ENCODE results near the gene RBM38.

Gene RBM38

DNA sequence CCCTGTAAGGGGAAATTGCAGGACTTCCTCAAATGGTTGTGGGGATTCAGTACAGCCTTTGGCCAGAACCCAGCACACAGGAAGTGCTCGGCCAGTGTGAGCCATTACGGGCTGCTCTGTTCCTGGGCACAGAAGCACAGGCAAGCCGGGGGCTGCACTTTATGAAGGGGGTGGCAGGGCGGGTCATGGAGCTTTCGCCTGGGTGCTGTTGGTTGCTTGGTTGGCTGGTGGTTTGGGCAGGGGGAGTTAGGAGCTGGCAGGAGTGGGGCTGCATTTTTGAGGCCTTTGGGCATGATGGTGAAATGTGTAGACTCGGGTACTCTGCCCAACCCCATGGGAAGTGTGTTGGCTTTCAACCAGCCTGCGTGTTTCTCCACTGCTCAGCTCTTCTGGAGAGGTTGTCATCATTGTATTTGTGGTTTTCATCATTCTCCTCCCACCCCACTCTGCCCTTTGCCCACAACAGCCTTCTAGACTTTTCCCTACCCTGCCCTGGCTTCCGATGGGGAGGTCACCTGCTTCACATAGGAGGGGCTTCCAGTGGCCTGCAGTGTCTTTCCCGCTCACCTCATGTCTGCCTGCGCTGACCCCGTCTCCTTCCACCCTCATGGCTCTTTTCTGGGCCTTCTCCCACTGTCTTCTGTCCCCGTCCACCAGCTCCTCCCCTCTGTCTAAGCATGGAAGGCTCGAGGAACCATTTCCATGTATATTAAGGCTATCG lies 16.1 kb upstream of the RBM38 start:
- DNase-seq = no peak

DNA sequence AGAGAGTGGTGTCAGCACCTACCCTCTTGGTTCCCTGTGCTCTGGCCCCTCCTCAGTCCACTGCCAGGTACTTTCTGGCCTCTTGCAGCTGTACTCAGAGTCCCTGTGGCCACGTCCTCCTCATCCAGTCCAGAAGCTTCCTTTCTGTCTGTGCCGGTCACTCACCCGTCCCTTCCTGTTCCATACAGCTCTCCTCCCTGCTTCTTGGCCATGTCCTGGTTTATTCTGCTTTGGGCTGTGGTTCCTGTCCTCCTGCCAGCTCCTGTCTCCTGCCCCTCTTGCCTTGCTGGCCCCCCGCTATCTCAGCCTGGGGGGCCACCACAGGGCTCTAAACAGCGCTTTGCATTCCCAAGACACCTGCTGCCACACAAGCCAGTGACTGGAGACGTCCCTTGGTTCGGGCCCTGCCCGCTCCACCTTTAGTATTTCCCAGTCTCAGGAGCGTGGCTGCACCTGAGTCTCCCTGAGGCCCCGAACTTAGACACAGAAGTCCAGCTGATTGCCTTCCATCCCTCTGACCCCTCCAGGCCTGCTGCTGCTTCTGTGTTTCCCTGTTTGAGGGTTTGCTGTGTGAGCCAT lies 15.5 kb upstream of the RBM38 start:
- no peak for DNase-seq

DNA sequence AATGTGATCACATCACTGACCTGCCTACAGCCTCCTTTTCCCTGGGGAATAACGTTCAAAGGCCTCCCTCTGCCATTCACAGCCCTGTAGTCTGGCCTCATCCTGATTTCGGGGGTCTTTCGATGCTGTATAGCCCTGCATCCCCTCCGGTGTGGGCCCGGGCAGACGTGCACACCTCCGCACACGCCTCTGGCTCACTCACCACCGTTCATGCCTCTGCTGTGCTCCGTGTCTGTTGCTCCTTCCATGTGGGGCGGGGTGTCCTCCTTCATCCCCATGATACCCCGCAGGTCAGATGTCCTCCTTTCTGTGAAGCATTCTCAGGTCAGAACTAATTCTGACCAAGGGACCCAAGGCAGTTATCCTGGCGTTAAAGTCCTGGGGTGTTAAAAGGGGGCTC lies 13.8 kb upstream of the RBM38 start:
- no peak for DNase-seq

DNA sequence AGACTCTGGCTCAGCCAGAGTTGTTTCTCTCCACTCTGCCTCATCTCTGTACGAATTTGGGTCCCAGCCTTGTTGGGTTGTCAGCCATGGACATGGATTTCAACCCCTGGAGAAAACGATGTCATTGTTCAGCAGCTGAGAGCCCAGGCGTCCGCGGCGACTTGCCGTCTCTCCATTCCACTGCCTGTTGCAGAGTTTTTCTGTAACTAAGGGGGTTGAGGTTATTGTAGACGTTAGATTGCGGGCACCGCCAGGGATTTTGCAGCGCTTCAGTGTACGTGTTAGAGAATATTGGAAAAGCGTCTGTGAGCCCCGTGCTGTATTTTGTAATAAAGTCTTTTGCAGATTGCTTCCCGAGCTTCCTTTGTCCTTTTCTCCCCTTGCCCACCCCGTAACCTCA lies 13.1 kb upstream of the RBM38 start:
- no peak for DNase-seq

DNA sequence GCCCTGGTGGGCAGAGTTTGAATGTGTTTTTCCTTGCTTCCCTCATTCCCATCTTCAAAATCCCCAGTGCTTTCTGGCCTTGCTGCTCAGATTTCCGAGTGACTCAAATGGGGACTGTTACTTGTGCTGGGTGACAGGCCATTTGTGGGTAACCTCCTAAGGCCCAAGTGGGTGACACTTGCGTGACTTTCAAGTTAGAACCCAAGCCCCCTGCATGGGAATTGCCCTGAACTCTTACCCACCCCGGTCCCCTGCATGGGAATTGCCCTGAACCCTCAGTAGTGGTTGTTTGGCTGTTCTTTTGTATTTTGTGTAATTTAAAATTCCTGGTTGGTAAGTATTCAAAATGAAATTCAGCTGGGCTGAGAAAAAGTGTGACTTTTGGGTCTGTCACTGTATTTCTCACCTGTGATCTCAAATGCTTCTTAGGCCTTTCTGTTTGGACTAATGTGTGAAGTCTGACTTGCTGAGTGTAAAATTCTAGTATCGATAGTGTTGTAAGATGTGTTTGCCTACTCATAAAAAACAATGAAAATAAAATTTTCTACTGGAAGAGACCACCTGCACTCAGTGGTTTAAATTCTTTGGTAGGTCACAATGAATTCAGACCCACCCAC lies 12.4 kb upstream of the RBM38 start:
- no peak for DNase-seq

DNA sequence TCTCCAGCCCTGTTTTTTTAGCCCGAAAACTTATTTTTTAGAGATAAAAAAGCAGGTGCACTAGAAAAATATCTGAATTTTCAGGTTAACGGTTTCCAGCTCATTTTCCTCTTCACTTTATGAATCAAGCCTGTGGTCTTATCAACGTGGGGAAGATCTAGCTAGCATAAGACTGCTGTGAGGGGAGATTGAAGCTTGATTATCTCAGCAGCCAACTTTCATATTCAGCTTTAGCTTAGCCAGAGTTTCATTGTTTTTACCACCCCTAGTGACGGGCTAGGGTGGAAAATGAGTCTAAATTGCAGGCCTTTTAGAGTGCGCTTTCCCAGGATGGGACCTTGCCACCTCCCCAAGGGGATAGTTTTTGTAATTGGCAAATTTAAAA lies 11.9 kb upstream of the RBM38 start:
- DNase-seq = no peak

DNA sequence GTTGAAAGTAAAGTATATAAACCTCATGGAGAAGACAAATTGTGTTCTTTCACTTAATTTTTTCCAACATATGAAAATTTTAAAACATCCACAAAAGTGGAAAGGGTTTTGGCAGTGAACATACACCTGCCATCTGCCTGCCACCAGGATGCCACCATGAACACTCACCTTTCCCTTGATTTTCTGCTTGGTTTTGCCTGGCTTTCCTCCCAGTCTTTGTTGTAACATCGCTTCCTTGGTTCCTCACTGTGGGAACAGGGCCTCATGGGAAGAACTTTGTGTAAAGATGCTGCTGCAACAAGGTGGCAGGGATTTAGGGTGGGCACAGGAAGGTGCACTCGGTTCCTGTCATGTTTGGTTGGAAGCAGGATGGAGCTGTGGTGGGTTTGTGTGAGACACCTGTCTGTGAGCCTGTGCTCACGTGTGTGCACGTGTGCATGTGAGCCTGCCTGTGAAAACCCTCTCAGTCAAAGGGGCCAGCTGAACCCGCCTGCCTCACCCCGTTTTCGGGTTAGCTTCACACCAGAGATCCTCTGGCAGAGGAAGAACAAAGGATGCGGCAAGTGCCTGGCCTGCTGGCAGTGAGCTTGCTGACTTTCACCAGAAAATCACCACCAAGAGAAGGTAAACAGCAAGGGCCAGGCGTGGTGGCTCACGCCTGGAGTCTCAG lies 11.0 kb upstream of the RBM38 start:
- DNase-seq = no peak

DNA sequence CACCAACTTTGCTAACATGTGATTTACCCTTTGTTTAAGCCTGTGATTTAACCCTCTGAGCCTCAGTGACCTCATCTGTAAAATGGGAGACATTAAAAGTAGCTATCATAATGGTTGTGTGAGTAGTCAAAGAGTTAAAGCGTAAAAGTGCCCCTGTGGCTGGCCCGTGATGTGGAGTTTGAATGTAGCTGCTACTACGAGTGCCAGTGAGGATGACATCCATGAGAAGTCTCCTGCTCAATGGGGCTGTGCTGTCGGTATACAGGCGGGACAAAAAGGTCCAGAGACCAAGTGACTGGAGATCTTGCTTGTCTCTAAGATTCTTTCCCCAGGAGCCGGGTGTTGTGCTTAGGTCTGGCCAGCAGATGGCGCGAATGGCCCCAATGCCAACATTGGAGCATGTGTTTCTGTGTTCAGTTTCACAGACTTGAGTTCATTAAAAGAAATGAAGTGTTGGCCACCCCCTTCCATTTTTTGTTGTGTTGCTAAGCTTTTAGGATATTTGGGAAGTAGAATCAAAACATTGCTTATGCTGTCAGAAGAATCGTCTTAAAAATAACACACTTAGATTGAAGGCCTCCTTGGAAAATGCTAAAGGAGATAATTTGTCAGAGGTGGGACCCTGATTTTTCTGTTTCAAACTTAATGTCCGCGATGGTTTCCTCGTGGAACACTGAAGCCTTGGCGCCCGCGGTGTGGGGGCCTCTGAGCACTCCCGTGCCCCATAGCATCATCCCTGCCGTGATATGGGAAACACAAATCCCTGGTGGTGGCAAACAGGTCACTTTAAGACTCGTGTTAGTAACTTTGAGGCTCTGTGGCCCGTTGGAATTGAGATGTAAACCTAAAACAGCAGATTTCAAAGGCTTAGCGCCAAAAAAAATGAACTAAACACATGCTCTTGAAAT lies 9.3 kb upstream of the RBM38 start:
- peak; percentile 88 for DNase-seq

DNA sequence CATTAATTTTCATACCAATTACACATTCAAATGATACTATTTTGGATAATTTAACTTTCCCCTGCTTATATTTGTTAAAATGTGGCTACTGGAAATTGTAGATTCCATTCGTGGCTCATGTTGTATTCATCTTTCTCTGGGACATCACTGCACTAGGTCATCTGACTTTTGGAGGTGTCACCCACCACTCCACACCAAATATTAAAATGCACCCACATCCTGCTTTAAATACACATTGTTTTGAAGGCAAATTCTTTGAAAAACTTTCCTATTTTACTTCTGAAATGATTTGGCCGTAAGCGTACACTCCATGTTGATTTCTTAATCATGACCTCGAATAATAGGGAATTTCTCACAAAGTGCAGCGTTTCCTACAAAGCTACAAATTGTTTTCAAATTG lies 8.7 kb upstream of the RBM38 start:
- DNase-seq = no peak

DNA sequence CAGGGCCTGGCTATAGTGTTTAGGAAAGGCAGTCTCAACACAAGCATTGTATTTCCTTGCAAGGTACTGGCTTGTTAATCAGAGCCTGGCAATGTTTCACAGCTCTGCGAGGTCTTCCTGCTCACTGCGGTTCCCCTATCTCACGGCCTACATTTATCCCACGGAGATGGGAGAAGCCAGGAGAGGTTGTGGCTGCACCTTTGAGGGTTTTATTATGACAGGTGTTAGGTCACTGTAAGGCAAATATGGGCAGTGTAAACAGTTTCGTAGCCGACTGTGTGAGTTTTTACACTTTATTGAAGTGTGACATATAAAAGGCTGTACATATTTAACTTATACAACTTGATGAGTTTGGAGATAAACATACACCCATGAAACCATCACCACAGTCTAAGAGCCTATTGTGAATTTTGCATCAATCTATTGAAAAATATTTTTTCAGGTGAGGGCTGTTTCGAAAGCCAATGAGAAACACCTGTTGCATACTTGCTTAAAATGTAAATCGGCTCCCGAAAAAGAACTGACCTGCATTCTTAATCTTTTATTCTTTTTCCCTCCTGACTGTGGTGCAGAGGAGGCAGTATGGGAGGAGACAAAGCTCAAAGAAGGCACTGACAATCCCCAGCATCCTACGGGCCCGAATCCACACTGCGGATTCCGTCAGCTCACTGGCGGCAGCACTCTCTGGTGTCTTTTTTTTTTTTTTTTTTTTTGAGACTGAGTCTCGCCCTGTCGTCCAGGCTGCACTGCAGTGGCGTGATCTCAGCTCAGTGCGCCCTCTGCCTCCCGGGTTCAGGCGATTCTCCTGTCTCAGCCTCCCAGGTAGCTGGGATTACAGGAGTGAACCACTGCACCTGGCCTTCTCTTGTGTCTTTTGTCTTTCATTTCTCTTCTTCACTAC lies 7.5 kb upstream of the RBM38 start:
- DNase-seq = no peak

DNA sequence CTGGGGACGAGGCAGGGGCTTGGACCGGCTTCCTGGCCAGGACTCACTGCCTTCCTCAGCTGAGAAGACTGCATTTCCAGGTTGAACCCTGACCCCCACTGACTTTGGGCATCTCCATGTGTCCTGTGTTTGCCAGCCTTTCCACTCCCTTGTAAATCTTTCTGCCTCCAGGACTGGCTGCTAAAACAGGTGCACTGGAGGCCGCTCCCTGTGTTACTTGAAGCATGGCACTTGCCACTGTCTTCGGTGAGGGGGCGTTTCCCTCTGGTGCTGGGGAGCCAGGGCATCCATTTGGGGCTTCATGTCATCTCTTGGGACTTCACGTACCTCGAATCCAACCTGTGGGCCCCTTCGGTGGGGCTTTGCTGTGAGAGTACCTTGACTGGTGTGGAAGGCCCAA lies 6.7 kb upstream of the RBM38 start:
- no peak for DNase-seq

DNA sequence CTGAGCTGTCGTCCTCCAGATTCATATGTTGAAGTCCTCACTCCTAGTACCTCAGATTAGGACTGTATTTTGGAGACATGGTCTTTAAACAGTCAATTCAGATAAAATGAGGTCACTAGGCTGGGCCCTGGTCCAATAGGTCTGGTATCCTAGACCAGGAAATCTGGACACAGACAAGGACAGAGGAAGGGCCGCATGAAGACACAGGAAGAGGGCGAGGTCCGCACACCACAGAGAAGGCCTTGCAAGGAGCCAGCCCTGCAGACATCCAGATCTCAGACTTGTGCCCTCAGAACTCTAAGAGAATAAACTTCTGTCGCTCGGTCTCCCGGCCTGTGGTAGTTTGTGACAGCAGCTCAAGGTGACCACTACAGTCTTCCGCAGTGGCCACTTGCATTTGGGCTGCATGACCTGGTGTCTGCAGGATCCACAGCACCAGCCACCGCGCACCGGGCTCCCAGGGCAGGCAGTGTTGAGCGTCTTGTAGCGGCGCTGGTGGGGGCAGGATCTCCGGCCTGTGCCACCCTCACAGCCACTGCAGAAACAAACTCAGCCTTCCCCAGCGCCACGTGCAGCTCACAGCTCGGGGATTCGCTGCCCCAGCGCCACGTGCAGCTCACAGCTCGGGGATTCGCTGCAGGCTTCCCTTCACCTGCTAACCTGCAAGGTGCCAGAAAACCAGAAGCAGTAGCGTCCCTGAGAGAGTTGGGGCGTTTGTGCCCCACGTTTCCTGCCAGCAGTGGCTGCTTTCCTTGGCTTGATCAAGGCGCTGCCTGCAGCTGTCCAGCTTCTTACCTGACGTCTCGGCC lies 6.0 kb upstream of the RBM38 start:
- DNase-seq = no peak

DNA sequence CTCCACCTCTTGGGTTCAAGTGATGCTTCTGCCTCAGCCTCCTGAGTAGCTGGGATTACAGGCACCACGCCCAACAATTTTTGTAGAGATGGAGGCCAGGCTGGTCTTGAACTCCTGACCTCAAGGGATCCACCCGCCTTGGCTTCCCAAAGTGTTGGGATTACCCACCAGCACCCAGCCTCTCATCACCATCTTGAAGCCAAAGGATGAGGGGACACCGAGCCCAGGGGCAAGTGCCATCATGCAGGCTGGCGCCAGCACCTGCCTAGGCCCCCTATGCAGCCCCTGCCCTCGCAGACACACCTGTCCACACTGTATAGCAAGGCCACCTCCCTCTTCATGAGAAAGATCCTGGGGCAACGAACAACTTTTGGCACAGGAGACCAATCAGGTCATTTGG lies 5.3 kb upstream of the RBM38 start:
- DNase-seq = no peak

DNA sequence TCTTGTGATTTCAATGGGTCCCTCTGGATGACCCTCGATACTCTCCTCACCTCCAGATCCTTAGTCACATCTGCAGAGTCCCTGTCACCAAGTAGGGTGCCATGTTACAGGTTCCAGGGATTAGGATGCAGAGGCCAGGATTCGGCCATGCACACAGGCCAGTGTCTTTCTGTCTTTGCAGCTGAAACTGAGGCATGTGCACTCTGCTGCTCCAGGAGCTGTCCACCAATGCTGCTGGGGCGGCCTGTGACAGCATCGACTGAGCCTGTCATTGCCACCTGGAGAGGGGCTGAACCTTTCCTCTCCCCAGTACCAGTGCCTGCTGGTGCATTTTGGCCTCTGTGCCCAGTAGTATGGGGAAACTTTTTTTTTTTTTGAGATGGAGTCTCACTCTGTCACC lies 4.4 kb upstream of the RBM38 start:
- no peak for DNase-seq

DNA sequence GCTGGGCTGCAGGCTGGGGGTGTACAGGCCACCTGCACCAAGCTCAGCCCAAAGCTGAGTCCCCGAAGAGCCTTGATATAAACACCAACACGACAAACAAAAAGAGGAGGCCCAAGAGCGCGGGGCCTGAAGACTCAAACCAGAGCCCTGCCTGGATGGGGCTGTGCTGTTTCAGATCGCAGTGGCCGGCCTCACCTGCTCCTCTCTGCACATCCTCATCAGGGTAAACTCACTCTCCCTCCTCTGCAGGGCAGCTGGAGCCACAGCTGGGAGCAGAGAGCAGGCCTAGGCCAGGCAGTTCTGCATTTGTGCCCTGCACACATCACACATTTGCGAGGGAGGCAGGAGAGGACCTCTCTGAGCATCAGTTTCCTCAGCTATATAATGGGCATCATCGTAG lies 3.7 kb upstream of the RBM38 start:
- DNase-seq = no peak

DNA sequence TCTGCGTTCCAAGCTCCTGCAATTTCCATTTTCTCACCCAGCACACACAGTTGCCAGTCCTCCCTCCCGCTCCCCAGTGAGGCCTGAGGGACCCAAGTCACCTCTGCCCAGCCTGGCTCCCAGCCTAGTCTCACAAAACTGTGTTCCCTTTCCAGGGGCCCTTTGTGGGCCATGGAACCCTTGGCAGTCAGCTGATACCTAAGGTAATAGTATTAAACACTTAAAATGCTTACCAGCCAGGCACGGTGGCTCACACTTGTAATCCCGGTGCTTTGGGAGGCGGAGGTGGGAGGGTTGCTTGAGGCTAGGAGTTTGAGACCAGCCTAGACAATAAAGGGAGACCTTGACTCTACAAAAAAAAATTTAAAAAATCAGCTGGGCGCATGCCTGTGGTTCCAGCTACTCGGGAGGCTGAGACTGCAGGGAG lies 3.2 kb upstream of the RBM38 start:
- DNase-seq = no peak

DNA sequence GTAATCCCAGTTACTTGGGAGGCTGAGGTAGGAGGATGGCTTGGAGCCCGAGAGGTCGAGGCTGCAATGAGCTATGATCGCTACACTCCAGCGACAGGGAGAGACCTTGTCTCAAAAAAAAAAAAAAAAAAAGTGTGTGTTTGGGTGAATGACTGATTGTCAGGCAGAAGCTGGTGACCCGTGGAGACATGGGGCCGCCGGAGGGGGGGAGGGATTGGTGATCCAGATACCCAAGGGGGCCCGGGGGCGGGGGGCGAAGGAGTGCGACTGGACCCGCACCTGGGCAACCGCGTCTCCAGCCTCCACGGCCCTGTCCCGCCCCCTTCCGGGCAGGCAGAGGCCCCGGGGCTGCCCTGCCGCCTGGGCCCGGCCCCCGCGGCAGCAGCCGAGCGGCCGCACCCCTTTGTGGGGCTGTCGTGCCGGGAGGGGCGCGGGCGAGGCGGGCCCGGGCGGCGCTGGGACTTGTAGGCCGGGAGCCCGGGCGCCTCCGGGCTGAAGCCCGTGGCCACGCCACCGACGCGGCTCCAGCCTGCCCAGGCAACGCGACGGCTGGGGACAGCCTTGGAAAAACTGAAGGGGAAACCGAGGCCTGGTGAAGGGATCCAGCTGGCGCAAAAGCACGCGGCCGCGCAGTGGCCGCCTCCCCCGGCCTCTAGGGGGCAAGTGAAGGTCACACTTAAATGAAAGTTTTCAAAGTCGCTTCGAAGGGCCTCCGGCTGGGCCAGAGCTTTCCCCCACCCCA lies 2.1 kb upstream of the RBM38 start:
- DNase-seq = peak; percentile 59

DNA sequence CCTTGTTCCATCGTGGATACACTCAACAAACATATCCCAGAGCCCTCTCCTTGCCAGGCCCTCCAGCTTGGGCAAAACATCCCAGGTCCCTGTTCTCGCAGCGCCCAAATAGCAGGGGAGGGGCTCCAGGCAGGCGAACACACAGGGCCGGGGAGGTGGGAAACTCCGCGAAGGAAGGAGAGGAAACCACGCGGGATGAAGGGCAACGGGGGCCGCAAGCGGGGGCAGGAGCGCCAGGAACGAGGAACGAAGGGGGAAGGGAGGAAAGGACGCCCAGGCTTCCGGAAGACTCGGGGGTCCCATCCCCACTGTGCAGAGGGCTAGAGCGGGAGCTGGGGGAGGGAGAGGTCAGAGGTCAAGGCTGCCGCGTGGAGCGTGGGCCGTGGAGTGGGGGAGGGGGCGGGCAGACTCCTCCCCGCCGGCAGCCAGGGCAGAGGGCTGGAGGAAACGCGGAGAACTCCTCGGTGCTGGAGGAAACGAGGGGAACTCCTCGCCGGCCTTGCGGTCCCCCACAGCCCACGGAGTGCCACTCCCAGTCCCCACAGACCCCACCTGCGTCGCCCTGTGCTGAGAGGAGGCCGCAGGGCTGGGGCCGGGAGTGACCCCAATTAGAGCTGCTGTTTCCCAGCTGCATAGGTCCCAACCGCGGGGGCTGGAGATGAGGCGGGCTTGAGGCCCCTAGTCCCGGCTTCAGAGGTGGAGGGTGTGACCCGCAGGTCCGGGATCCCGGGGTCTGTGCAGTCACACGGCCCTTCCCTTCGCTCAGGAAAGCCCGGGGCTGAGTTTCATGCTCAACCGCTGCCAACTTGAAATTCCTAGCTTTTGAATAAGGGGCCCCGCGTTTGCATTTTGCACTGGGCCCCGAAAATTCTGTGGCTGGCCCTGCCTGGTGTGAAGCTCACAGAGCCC lies 1.2 kb upstream of the RBM38 start:
- DNase-seq = peak; percentile 49

All from activated CD4-positive, alpha-beta T cell treated with anti-CD3 and anti-CD28 coated beads, Interleukin-2, amount 50 U/mL, for 1 hour (primary cell).